OCI-M1 (cell line): ENCODE results near the gene HCFC2.
"Not testable (repeated sequence)": the region's sequence is repeated elsewhere in the genome, so short reads cannot be mapped to it uniquely, and the experiment has no call there.

Experiments used
- DNase-seq: peaks from one replicate; lab custom pipeline; 2025; lab: John Stamatoyannopoulos, UW

The HCFC2 gene

DNA sequence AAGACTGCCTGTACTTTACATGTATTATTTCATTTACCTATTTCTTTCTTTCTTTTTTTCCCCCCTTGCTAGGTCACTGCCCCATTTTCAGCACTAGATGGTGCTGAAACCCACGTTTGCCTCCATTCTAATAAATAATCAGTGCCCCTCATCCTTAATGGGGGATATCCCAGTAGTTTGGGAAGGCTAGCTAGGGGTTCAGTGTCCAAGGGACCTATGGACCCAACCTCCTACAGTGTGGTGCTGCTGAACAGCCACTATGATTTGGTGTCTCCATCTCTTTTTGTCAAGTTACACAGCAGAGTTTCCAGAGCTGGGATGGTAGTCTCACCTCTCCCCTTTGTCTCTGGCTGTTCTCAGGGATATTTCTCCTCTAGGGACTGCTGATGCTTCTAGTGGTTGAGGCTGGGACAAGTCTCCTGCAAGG is 6.5 kb upstream of the HCFC2 start:
- DNase-seq = peak; percentile 48

DNA sequence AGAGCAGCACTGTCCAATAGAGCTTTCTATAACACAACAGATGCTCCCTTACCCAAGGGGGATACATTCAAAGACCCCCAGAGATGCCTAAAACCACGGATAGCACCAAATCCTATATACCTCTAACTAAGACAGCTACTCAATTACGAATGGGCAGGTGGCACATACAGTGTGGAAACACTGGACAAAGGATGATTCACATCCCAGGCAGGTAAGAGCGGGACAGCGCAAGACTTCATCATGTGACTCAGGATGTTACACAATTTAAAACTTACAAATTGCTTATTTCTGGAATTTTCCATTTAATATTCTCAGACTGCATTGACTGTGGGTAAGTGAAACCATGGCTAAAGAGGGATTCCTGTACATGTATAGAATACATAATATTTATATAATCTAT is 5.5 kb upstream of the HCFC2 start:
- DNase-seq = no peak

DNA sequence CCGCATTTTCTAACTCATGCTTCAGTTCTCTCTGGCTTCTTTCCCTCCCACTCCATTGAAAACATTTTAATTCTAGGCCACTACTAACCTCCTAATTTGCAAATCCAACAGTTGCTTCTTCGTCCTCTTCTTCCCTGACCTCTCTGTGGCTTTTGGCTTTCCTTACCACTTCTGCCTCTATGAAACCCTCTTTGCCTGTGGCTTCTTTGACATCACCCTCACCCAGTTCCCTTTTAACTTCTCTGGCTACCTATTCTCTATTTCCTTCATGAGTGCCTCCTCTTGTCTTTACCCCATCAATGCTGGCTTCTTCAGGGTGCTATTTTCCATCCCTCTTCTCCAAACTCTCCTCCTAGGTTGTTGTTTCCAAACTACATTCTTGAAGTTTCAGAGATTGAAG is 4.4 kb upstream of the HCFC2 start:
- no peak for DNase-seq

DNA sequence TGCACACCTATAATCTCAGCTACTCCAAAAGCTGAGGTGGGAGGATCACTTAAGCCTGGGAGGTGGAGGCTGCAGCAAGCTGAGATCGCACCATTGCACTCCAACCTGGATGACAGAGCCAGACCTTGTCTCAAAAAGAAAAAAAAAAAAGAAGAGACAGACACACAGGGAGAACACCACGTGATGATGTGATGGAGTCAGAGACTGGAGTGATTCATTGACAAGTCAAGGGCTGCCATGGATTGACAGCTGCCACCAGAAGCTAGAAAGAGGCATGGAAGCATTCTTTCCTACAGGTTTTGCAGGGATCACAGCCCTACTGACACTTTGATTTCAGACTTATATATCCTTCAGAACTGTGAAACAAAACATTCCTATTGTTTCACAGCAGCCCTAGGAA is 3.5 kb upstream of the HCFC2 start:
- no peak for DNase-seq

- DNase-seq = peak; percentile 60
These were observed 660 bp upstream of the HCFC2 start for GRCh38 chr12:104063712-104064030.

DNA sequence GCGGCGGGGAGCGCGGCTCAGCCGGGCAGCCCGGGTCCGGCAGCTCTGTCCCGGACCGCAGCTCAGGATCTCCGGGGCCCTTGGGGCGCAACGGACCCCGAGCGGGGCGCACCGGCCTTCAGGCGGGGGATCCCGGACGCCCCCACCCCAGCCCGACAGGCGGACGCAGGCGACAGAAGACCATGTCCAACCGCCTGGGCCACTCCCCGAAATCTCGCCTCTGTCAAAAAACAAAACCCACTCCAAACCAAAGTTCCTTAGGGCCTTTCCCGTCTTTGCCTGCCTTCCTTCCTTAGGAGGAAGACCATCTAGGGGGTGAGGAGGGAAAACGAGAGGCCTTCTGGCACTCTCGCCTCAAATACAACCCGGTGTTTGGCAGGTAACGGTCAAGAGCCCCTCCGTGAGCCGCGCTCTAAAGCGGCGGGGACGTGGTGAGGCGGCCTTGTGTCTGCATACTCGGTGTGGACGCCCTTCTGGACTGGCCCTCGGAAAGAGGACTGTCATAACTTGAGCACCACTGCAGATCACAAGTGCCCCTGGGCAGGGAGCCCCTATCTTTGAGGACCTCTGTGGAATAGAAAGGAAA is 604 bp downstream of the HCFC2 start:
- peak; percentile 41 for DNase-seq

- no peak for DNase-seq
These were observed 7.8 kb downstream of the HCFC2 start for GRCh38 chr12:104072099-104072498.

DNA sequence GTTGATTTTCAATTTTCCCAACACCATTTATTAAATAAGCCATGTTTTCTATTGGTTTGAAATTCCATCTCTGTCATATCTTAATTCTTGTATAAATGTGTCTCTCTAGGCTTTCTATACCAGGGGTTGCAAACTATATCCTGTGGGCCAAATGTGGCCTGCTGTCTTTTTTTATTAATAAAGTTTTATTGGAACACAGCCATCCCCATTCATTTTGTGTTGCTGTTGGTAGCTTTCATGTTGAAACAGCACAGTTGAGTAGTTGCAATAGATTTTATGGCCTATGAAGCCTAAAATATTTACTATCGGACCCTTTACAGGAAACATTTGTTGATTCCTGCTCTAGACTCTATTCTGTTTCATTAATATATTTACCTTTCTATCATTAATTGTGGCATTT is 9.4 kb downstream of the HCFC2 start:
- DNase-seq = no peak

DNA sequence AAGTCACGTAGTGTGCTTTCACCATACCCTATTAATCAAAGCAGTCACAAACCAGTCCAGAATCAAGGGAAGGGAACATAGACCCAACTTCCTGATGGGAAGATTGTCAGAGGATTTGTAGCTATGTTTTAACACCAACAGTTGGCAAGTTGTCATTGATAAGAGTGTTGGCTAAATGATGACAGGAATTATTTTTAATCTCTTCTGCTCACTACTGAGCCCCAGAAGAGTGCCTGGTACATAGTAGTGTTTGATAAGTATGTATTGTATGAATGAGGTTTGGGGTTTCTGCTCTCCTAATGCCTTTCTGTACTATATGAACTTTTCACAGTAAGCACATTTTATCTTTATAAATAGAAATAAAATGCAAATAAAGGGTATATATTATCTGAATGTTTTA is 14.7 kb downstream of the HCFC2 start:
- no peak for DNase-seq

GRCh38 chr12:104080764-104081163 is 16.4 kb downstream of the HCFC2 start:
- DNase-seq = no peak

GRCh38 chr12:104083769-104084475 is 19.6 kb downstream of the HCFC2 start:
- no peak for DNase-seq

DNA sequence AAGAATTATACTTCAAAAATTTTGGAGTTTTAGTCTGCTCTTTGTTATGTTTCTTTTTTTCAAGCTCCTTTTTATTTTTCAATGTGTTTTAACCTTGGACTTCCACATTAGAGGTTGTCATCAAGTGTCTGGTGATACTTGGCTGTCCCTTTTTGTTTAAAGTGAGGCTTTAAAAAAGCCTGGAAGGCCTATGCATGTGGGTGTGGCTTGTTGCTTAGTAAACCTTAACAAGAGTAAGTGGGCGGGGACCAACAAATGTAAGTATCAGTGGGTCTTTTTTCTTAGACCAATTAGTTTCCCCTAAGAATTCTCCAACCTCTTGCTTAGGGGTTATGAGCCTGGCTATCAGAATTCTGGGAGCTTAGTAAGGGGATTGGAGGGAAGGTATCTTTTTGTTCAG is 26.4 kb downstream of the HCFC2 start:
- peak; percentile 3 for DNase-seq

GRCh38 chr12:104091136-104091535 is 26.8 kb downstream of the HCFC2 start:
- no peak for DNase-seq

DNA sequence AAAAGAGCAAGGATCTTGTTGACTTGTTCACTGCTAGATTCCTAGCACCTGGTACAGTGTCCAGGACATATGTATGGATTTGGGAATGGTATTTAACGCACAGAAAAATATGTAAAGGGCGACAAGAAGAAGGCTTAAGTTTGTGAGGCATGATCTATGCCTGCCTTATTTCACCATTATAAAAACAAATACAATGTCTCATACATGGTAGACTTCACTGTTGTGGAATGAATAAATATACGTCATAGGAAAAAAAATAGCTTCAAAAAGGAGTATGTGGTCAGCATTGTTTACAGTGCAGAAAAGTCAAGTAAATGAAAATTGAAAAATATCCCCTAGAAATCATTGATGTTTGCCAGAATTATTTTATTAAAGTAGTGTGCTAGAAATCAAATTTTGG is 30.0 kb downstream of the HCFC2 start:
- DNase-seq = no peak

- DNase-seq = no peak
These were observed 31.0 kb downstream of the HCFC2 start for GRCh38 chr12:104095289-104095688.

DNA sequence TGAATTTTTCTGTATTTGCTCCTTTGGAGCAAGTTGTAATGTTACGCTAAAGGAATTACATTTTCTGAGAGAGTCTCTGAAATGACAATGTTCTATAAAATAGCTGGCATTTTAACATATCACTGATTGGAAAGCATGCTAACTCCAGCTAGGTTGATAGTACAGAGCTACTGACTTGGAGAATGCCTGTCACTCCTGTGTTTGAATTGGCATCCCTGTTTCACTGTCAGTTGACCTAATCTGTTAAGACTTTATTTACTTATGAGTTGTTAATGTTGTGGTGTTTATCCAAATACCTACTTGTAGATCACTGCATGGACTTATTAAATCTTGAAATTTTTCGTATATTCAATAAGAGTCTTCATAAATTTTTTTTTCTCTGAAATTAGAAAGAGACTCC is 33.6 kb downstream of the HCFC2 start:
- DNase-seq = no peak

DNA sequence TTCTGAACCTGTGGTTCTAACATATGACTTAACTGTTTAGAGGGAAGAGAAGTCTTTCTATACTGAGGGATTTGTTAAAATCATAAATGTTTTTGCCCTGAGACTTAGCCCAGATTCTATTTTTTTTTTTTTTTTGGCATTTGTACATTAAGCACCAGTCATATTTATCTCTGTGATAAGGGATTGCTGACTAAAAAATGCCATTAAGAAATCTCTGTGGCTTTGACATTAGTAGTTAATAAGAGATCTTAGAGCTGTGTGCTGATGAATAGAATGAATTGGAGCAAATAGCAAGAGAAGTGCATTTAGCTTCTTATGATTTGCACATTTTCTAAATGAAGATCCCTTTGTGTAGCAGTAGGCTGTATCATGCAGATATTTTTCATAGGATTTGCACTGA is 41.1 kb downstream of the HCFC2 start:
- DNase-seq = no peak

DNA sequence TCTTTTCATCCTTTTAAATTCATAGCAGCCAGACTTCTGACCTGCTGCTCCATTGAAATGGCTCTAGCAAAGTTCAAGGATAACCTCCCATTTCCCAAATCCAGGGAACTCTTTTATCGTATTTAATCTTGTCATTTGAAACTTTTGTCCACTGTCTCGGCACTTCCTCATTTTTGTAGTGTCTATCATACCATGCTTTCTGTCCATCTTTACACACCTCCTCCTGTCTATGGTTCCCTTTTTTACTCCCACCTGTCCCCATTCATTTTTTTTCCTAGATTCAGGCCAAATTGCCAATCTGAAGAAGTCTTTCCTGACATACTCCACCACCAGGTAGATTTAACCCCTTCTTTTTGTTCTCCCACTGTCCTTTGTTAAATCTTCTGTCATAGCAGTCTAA is 42.6 kb downstream of the HCFC2 start:
- peak; percentile 42 for DNase-seq

- DNase-seq = peak; percentile 88
These were observed 44.6 kb downstream of the HCFC2 start for GRCh38 chr12:104108755-104109445.

- no peak for DNase-seq
These were observed 45.3 kb downstream of the HCFC2 start for GRCh38 chr12:104109446-104110271.

GRCh38 chr12:104114834-104115586 is 50.7 kb downstream of the HCFC2 start:
- DNase-seq = not testable (repeated sequence)

DNA sequence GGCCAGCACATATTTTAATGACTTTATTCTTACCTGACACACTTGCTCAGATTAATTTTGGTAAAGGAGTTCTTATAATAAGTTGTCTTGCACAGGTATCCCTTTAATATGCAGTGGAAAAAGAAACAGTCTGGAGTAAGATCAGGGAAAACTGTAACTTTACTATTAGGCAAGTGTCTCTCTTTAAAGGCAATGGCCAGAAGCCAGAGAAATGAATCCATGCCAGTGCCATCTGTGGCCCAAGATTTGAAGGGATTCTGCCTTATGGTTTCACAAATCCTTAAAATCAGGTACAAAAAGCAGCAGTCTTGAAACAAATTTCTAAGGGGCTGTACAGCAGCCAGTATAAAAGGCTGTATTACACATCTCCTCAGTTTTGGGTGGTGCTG is 51.2 kb downstream of the HCFC2 start:
- no peak for DNase-seq
